ENCODE results near the gene ZBTB46.

The ZBTB46 gene

DNA sequence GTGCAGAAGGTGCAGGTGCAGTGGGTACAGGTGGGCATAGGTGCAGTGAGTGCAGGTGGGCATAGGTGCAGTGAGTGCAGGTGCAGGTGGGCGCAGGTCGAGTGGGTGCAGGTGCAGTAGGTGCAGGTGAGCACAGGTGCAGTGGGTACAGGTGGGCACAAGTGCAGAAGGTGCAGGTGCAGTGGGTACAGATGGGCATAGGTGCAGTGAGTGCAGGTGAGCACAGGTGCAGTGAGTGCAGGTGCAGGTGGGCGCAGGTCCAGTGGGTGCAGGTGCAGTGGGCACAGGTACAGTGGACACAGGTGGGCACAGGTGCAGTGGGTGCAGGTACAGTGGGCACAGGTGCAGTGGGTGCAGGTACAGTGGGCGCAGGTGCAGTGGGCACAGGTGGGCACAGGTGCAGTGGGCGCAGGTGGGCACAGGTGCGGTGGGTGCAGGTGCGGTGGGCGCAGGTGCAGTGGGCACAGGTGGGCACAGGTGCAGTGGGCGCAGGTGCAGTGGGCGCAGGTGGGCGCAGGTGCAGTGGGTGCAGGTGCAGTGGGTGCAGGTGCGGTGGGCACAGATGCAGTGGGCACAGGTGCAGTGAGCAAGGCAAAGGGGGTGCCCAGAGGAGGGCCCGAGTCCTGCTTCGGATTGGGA is 15.3 kb downstream of the ZBTB46 start:
- TF ChIP-seq, protein P1, sequence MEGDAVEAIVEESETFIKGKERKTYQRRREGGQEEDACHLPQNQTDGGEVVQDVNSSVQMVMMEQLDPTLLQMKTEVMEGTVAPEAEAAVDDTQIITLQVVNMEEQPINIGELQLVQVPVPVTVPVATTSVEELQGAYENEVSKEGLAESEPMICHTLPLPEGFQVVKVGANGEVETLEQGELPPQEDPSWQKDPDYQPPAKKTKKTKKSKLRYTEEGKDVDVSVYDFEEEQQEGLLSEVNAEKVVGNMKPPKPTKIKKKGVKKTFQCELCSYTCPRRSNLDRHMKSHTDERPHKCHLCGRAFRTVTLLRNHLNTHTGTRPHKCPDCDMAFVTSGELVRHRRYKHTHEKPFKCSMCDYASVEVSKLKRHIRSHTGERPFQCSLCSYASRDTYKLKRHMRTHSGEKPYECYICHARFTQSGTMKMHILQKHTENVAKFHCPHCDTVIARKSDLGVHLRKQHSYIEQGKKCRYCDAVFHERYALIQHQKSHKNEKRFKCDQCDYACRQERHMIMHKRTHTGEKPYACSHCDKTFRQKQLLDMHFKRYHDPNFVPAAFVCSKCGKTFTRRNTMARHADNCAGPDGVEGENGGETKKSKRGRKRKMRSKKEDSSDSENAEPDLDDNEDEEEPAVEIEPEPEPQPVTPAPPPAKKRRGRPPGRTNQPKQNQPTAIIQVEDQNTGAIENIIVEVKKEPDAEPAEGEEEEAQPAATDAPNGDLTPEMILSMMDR (IDR thresholded peaks at IDR 0.05; ENCODE audit: extremely low read depth, missing control alignments): no peak
- DNase-seq (ENCODE audit: low spot score): no peak

DNA sequence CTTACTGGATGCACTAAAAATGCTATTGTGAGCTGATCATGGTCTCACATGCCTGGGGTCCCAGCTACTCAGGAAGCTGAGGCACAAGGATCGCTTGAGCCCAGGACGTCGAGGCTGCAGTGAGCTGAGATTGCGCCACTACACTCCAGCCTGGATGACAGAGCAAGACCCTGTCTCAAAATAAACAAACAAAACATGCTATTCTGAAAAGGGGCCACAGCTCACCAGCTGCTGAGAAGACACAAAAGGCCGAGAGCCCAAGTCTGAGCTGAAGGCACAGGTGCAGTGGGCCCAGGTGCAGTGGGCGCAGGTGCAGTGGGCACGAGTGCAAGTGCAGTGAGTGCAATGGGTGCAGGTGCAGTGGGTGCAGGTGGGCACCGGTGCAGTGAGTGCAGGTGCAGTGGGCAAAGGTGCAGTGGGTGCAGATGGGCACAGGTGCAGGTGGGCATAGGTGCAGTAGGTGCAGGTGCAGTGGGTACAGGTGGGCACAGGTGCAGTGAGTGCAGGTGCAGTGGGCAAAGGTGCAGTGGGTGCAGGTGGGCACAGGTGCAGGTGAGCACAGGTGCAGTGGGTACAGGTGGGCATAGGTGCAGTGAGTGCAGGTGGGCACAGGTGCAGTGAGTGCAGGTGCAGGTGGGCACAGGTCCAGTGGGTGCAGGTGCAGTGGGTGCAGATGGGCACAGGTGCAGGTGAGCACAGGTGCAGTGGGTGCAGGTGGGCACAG is 16.0 kb downstream of the ZBTB46 start:
- TF ChIP-seq, protein P1 (IDR thresholded peaks at IDR 0.05; ENCODE audit: extremely low read depth, missing control alignments): no peak
- no peak for DNase-seq (ENCODE audit: low spot score)

DNA sequence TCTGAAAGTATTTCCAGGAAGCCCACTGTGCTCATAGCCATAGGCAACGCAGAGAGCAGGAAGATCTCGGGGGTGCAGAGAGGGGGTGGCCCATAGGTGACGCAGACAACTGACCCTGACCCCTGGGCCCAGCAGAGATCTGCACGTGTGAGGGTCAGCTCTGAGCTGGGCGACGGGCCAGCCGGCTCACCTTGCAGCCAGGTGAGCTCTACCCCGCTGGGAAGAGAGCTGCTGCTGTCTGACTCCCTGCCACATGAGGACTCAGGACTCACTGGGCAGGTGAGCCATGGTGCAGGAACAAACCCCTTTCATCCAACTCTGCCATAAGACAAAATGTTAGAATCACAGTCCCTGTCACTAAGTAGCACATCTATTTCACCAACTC is 19.6 kb downstream of the ZBTB46 start:
- TF ChIP-seq, protein P1 (IDR thresholded peaks at IDR 0.05; ENCODE audit: extremely low read depth, missing control alignments): no peak
- DNase-seq (ENCODE audit: low spot score): no peak

DNA sequence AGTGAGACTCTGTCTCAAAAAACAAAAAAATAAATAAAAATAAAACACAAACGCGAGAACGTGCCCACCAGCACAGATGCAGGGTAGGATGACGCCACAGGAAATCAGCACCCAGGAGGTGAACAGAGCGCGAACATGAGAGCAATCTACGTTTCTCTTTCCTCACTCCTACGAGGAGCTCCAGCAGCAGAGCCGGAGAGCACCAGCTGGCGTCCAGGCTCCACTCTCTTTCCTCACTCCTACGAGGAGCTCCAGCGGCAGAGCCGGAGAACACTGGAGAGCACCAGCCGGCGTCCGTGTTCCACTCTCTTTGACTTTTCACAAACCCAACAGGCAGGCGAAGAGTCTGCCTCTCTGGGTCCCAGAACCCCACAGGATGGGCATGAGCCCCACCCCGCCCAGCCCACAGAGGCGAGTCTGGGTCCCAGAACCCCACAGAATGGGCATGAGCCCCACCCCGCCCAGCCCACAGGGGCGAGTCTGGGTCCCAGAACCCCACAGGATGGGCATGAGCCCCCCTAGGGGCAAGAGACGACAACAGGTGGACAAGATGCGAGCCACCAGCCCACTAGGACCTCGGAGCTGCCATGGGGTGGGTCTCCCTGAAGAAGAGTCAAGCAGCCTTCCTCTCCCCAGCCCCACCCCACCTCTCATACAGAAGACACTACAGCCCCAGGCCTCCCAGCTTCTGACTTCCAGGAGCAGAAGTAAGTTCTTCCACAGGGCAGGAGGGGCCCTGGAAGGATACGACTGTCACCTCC is 20.2 kb downstream of the ZBTB46 start:
- DNase-seq (ENCODE audit: low spot score): no peak
- TF ChIP-seq, protein P1 (IDR thresholded peaks at IDR 0.05; ENCODE audit: extremely low read depth, missing control alignments): no peak

- DNase-seq (ENCODE audit: low spot score): no peak
- TF ChIP-seq, protein P1 (IDR thresholded peaks at IDR 0.05; ENCODE audit: extremely low read depth, missing control alignments): no peak
Measured at GRCh38 chr20:63809856-63810255, 21.2 kb downstream of the ZBTB46 start.

DNA sequence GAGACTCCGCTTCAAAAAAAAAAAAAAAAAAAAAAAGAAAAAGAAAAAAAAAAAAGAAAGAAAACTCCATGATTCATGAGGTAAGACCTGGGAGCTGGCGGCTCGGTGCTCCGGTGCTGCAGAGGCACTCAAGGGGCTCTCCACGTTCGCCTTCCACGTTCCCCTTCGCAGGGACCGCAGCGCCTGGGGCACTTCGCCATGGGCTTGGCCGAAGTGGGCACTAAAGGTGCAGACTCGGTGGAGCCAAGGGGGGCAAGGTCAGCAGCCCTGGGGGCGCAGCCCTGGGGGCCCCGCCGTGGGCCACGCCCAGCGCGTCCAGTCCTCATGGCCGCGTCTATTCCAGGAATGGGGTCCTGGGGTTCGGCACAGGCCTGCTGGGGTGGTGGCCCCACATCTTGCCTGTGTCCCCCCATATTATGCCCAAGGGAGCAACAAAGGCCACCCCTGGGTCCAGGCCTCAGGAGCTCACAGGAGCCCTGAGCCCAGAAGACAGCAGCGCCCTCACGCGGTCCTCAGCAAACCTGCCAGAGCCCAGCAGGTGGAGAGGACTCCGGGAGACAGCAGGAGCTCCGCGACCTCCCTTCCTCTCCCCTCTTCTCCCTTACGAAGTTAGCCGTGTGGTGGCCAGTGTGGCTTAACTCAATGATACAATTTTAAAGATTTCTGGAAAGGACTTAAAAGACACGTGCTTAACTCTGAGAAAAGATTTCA is 21.9 kb downstream of the ZBTB46 start:
- TF ChIP-seq, protein P1 (IDR thresholded peaks at IDR 0.05; ENCODE audit: extremely low read depth, missing control alignments): no peak
- no peak for DNase-seq (ENCODE audit: low spot score)
